EH (cell line): ENCODE measurements around the gene AHCTF1.
"Not testable (repeated sequence)": the region's sequence is repeated elsewhere in the genome, so short reads cannot be mapped to it uniquely, and the experiment has no call there.

Experiments used
- DNase-seq: peaks from one replicate; pipeline ENCODE4 v3.0.0-alpha.2; 2015; ENCODE audit warnings: low read depth

Gene AHCTF1

DNA sequence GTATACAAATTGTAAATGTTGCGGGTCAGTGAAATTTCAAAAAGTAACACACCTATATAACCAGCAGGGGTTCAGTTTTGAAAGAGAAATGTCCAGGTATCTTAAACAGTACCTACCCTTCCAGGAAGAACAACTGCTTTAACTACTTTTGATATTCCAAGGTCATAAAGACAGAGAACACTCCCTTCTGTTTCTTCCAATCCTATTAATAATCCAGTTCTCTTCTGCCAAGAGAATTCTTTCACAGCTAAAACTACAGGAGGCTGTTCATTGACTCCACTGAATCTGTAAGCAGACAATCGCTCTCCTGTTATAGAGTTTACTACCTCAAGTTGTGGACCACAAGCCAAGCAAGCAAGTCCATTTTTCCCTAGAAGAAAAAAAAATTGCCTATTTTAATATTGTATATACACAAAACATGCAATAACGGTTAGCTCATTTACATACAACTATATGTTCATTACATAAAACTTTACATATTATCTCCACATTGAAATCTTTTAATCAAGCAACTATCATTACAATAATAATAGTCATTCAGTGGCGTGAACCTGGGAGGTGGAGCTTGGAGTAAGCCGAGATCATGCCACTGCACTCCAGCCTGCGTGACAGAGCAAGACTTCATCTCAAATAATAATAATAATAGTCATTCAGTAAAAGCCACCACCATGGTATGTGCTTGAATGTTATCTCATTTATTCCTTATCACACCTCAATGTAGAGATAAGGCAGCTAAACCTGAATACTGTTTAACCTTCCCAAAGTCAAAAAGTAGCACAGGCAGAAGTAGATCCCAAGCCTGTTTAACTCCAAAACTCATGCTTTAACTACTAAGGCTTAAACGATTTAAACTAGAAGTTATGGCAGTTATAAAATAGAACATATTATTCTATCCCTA is 15.5 kb downstream of the AHCTF1 start:
- DNase-seq = not testable (repeated sequence)

DNA sequence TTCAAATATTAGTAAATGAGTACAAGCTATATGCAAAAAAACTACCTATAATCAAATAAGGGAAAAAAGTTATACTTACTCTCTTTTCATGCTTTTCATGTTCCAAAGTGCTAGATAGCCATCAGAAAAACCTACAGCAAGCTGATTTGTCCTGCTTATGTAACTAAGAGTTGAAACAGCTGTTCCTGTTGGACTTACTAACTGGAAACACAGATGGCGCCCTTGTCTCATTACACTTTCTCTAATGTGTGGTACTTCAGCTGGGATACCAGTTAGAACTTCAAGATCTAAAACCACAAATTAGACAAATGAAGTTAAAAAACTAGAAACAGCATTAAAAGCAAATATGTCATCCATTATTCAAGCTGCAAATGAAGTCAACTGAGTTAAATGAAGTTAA is 24.3 kb downstream of the AHCTF1 start:
- peak; percentile 69 for DNase-seq

DNA sequence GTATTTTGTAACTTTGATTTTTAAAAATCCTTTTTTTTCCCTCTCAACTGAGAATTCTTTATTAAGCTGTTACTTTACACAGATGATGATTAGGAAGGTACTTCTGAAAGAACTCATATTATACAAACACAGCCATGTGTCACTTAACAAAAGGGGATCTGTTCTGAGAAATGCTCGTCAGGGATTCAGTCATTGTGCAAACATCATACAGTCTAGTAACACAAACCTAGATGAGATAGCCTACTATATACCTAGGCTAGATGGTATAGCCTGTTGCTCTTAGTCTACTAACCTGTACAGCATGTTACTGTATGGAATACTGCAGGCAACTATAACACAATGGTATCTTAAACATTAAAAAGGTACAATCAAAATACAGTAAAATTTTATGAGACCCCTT is 24.9 kb downstream of the AHCTF1 start:
- DNase-seq = no peak

DNA sequence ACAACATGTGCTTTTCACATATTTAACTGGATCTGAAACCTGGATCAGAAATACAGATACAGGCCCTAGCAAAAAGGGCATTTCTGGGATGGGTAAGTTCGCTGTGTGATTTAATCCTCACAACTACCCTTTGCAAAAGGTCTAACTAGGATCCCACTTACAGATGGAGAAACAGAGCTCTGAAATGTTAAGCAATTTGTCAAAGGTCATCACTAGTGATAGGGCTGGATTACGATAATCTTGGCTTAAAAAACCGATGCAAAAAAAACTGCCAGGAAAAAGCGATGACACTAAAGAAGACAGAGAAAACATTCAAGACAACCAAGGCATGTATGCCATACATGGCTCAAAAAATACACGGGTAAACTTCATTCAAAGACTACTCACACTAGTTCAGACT is 29.9 kb downstream of the AHCTF1 start:
- DNase-seq = no peak

DNA sequence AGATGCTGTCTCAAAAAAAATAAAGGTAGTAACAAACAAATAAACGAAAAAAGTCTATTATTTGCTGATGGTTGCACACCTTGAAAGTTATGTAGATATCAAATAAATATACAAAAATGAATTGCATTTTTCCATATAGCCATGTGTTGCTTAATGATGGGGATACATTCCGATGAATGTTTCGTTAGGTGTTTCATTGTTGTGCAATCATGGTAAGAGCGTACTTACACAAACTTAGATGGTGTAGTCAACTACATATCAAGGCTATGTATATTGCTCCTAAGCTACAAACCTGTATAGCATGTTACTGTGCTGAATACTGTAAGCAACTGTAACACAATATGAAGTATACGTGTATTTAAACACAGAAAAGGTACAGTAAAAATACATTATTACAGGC is 34.4 kb downstream of the AHCTF1 start:
- DNase-seq = no peak

DNA sequence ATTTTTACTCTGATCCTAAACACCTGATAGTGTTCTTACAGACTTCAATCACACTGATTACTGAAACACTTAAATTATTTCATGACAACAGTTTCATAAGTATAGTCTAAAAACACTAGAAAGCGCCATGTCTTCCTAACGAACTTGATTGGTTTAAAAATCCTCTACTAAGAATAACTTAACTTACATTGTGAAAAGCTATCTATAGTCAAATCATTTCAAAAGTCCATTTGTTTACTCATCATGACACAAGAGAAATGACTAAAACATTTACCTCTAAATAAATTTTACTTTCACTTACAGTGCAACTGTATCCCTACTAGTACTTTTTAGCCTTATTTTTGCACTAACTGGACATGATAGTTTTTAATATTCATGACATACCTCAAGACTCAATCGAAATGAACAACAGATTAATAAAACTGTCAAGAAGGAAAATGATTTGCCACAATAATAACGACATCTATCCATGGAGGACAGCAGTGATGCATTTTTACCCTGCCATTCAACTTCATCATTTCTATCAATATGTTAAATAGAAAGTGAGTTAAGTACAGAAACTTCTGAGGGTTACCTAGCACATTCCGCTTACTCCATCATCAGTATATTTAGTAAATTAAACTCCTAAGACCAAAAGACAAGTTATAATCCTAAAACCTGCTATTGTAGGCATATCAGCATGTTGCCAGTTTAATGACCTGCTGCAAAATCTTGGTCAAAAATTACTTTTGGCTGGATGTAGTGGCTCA is 38.4 kb downstream of the AHCTF1 start:
- no peak for DNase-seq

DNA sequence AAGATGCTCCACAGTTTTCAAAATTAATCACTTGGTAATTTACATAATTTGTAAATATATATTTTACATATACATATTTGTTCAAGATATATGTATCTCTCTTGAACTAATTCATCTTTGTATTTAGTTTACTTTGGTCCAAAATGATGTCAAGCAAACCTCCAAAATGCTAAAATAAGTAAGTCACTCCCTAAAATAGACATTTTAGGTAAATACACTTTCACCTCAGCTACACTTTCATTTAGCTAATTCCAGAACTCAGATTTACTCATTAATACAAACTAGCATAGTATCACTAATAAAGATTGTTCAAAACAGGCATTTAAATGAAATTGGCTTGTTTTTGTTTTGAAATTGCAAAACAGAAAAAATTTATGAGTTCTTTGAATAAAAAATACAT is 40.6 kb downstream of the AHCTF1 start:
- no peak for DNase-seq

DNA sequence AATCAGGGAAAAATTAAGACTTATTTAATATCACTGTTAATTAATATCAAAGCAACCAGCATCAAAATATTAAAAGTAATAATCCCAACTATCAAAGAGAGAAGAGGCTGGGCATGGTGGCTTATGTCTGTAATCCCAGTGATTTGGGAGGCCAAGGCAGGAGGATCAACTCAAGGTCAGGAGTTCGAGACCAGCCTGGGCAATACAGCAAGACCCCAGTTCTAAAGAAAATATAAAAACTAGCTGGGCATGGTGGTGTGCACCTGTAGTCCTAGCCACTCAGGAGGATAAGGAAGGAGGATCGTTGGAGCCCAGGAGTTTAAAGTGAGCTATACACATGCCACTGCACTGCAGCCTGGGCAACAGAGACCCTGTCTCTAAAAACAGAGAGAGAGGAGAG is 43.2 kb downstream of the AHCTF1 start:
- no peak for DNase-seq

DNA sequence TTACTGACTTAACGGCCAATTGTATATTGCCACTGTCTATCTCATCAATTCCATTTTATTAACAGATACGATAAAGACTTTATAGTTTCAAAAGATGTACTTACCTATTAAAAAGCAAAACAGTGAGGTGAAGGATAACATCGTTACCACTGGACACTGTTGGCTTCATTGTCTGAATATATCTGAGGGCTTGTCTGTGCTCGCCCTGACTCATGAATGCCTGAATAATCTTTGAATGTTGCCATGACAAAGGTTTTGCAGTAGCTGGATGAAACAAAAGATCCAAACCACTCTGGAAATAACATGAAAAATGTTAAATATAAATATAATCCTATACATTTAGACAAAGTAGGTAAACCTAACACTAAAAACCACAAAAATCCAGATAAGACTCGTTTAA is 46.4 kb downstream of the AHCTF1 start:
- not testable (repeated sequence) for DNase-seq

DNA sequence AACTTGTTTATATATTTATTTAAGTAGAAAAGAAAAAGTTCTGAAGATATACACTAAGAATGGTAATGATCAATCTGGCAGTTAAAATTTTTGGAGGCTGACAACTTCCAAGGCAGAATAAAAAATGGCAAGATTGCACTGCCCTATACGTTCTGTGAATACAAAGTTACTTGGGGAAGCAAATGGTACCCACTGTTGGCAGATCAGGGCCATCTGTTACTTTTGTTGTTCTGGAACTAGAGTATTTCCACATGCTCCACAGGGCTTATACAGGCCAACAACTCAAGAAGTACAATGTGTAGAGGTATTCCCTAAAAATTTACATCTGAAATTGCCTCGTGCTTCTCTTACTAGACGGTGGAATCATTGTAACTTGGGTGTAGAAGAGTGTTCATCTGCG is 53.2 kb downstream of the AHCTF1 start:
- no peak for DNase-seq

DNA sequence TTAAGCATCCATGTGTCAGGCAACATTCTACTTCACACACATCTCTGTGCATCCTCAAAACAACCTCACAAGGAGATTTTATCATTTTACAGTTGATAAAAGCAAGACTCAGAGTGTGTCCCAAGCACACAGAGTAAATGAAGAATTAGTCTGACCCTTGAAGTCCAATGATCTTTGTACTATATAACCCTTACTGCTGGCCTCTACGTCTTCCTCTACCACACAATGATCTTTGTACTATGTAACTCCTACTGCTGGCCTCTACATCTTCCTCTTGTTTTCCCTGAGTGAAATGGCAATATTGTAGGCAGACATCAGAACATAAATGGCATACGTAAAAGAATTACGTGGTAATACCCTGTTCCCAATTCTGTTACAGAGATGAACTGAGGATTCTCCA is 55.3 kb downstream of the AHCTF1 start:
- DNase-seq = no peak

DNA sequence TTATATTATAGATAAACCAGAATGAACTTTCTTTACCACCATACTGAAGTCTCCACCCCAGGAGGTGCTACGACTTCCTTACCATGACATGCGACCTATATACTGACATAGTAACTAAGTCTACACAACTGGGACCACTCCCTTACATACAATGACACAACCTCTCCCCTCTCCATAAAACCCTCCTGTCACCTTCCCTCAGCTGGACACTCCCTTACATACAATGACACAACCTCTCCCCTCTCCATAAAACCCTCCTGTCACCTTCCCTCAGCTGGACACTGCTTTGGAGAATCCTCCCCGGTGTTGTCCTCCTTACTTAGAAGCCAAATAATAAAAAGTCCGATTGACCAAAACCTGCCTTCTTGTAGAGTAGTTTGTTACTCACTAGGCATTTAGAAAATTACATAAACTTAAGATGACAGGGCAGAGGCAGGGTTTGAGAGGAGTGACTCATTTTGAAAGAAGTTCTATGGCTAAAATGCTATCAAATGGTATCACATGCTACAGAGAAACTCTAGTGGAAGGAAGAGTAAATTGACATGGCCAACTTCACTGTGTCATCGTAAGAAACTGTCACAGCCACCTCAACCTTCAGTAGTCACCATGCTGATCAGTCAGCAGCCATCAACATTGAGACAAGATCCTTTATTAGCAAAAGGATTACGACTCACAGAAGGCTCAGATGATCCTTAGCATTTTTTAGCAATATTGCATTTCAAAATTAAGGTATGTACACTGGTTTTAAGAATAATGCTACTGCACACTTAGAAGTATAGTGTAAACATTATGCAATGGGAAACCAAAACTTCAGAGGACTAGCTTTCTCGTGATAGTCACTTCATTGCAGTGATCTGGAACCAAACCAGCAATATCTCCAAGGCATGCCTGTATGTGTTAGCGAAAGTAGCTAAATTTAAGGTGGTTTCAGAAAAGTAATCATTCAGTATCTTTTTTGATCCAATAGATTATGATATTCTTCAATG is 56.4 kb downstream of the AHCTF1 start:
- DNase-seq = peak; percentile 89

DNA sequence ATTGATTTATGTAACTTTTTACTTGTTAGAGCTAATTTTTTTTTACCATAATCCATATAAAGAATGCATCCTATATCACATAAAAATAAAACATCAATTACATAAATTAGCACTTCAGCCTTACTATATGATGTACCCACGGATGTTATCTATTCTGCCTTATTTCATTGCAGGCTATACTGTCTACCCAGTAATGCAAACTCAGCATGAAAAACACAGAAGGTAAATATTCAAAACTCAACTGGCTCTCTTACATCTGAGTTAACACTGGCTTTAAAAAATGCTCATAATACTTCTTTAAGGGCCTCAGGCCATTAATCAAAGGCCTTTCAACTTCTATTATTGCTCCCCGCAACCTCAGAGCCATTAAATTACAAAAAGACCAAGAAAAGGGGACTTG is 65.8 kb downstream of the AHCTF1 start:
- DNase-seq = no peak

DNA sequence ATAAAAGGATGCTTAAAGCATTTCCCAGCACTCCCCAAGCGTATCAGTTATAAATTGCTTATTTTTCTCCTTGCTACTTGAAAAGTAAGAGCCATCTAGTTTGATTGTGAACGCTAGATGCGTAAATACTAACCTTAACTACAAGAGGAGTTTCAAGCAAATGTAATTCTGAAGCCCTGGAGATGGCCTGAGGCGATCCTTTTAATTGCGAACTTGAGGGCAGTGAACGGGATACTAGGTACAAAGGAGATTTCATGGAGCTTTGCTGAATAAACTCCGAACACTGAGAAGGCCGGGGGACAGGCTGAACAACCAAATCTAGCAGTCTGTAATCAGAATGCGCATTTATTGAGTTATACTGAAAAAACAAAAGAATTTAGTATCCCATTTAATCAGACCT is 68.0 kb downstream of the AHCTF1 start:
- not testable (repeated sequence) for DNase-seq

DNA sequence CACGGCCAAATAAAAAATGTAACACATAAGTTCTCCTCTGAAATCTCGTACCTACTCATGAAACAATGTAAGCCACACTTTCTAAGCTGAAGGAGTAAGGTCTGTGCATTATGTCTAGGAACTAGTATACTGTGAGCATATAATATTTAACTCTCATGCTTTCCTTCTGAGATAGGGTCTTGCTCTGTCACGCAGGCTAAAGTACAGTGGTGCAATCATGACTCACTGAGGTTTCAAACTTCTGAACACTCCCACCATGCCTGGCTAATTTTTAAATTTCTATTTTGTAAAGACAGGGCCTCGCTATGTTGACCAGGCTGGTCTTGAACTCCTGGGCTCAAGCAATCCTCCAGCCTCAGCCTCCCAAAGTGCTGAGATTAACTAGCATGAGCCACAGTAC is 71.3 kb downstream of the AHCTF1 start:
- DNase-seq = no peak

DNA sequence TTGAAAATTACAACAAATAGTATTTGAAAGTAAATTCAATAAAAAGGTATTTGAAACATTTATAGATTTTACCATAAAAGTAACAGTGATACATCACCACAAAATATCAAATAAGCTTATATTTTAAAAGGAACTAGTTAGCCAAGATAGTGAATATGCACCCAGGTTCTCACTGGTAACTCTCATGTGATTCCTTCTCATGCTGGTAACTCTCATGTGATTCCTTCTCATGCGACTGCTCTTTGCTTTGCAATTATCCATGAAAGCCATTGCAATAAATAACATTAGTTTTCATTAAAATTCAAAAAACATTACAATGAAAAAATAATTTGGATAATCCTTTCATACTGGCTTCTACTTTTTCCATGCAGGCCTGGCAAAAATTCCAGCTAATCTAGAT is 75.4 kb downstream of the AHCTF1 start:
- DNase-seq = no peak

DNA sequence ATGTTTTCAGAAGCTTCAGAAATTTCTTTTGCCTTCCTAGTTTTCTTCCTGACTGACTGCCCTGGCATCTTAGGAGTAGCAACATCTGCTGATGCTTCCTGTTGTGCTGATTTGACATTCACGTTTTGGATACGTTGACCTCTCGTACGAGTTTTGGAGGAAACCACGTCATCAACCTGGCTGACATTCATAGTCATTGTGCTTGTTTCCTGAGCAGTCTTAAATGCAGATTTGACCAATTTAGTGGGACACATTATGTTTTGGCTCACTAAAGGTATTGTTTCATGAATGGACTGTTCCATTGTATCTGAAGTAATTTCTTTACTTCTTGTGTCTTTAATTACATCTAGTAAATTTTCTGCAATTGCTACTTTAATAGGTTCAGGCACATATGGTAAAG is 81.1 kb downstream of the AHCTF1 start:
- DNase-seq = not testable (repeated sequence)

DNA sequence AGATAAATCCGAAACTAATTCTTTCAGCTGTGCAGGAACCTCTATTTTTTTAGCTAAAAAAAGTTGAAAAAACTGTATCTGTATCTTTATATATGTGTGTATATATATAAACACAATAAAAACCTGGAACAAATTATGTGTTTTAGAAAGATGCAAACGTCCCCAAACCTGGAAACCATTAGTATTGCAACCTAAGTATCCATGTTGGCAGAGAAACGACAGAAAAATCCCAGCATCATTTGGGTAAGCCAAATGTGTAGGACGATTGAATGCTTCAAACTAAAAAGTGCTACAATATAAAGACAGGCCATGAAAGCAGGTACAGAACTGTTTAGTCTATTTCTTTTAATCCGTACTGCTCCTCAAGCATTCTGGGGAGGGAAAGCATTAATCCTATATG is 87.9 kb downstream of the AHCTF1 start:
- no peak for DNase-seq

DNA sequence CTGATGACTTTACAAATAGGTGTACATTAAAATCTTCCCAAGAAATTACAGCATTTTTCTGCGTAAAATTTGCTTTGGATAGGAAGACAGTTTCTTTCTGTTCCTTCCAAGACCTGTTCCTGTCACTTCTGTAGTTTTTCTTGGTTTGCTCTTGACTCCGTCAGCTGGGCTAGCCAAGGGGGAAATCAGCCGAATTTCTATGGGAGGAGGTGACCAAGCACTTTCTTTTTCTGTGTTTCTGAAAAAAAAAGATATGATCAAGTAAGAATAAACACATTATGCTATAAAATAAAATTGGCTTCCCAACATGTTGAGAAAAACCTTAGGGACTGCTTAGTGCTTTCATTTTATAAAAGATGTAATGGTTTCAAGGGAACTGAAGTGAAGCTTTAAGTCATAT is 91.0 kb downstream of the AHCTF1 start:
- not testable (repeated sequence) for DNase-seq

DNA sequence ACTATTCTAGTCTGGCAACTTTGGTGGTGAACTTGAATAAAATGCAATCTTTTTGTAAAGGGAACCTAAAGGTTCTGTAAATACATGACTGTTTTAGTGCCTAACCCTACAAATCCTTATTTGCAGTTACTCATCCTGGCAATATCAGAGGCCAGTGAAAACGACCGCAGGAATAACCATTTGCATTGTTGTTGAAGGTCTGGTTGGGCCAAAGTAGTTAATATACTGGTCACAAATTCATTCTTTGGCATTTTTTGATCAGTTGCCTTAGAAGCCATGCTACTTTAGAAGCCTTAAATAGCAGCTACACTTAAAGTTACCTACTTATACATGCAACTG is 93.7 kb downstream of the AHCTF1 start:
- no peak for DNase-seq

DNA sequence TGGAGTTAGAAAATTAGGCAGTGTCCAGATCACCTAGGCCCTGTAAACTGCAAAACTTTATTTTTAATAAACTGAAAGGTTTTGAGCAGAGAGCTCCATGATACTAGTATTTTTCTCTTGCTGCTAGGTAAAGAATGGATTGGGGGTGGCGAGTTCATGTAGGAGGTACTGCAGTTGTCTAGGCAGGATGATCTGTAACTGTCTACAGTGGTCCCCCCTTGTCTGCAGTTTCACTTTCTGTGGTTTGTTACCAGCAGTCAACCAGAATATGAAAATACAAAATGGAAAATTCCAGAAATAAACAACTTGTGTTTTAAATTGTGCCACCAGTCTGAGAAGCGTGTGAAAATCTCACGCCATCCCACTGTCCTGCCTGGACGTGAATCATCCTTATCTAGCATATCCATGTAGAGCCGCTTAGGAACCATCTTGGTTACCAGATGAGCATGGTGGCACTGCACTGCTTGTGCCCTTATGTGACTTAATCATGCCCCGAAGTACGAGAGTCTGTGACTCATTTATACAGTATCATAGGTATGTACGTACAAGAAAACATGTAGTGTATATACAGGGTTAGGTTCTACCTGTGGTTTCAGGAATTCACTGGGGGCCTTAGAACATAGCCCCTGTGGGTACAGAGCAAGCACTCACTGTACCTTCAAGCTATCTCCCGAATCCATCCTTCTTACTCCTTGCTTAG is 94.2 kb downstream of the AHCTF1 start:
- peak; percentile 9 for DNase-seq
